GM12878 (cell line): Measurements from ENCODE around the gene ANXA9. TPM values are rescaled to one million over a fixed set of nuclear protein-coding genes. Genes with fewer than 3 reads are reported as not detected.

ENCODE experiments used
- FOXK2 ChIP-seq: fragments of 450-650 bp; IDR thresholded peaks from 2 replicates; pipeline ENCODE4 v1.6.1; 2017; ENCODE audit warnings: mild to moderate bottlenecking, moderate library complexity
- GABPA ChIP-seq: IDR thresholded peaks from 2 replicates; pipeline ENCODE4 v1.6.1; 2014; ENCODE audit warnings: antibody characterized with exemption, low read depth, mild to moderate bottlenecking, inconsistent platforms
- JUNB ChIP-seq: IDR thresholded peaks from 2 replicates; pipeline ENCODE4 v1.6.1; 2016; ENCODE audit warnings: antibody characterized with exemption, mild to moderate bottlenecking
- MTA2 ChIP-seq: fragments of 450-650 bp; IDR thresholded peaks from 2 replicates; pipeline ENCODE4 v1.6.1; 2016; ENCODE audit warnings: low read depth, mild to moderate bottlenecking, moderate library complexity
- PKNOX1 ChIP-seq: fragments of 450-650 bp; IDR thresholded peaks from 2 replicates; pipeline ENCODE4 v1.6.1; 2016; ENCODE audit warnings: mild to moderate bottlenecking
- SIX5 ChIP-seq: IDR thresholded peaks from 2 replicates; pipeline ENCODE4 v1.6.1; 2011; ENCODE audit warnings: mild to moderate bottlenecking, low read depth, low read length, moderate library complexity; ENCODE audit not compliant: severe bottlenecking
- SMAD1 ChIP-seq: fragments of 450-650 bp; IDR thresholded peaks from 2 replicates; pipeline ENCODE4 v1.6.1; 2018; ENCODE audit warnings: mild to moderate bottlenecking, low read depth; ENCODE audit not compliant: partially characterized antibody
- SPI1 ChIP-seq: IDR thresholded peaks from 2 replicates; pipeline ENCODE4 v1.6.1; 2011; ENCODE audit warnings: low read depth, mild to moderate bottlenecking, low read length, moderate library complexity, borderline replicate concordance; ENCODE audit not compliant: insufficient read depth
- SREBF1 ChIP-seq: IDR thresholded peaks from 2 replicates; pipeline ENCODE4 v1.6.1; 2012; ENCODE audit warnings: mild to moderate bottlenecking, low read length
- TBL1XR1 ChIP-seq: IDR thresholded peaks from 2 replicates; pipeline ENCODE4 v1.6.1; 2012; ENCODE audit warnings: low read depth, low read length, improper control_type of control experiment
- ZNF207 ChIP-seq: fragments of 450-650 bp; IDR thresholded peaks from 2 replicates; pipeline ENCODE4 v1.6.1; 2014; ENCODE audit warnings: antibody characterized with exemption, mild to moderate bottlenecking, borderline replicate concordance
- ZNF384 ChIP-seq: IDR thresholded peaks from 2 replicates; pipeline ENCODE4 v1.6.1; 2012; ENCODE audit warnings: low read depth, mild to moderate bottlenecking, low read length, improper control_type of control experiment, borderline replicate concordance
- polyA plus RNA-seq, 11 experiments: library from polyadenylated mRNA; depleted of rRNA in 4 of 11; unstranded in 6 of 11; stranded (reverse) in 5 of 11; fragments of >200 nt; fragmentation: Nextera tagmentation in 4 of 11; fragmentation: Illumina TruSeq in 1 of 11; extraction: Ambion mirVana in 4 of 11; extraction: Trizol in 1 of 11; gene quantifications; 1 replicate in 1 of 11; 2 replicates in 10 of 11; pipeline versions ENCODE4 v1.2.1 to v1.2.3, GENCODE V29; 2011 to 2016; ENCODE audit warnings: inconsistent platforms in 2 of 11, missing spikeins in 2 of 11, low read depth in 1 of 11
- total RNA-seq, 4 experiments: library from RNA; depleted of rRNA in 3 of 4; stranded (reverse); fragments of >200 nt in 3 of 4; fragmentation: Illumina TruSeq in 1 of 4; extraction: Trizol in 1 of 4; gene quantifications; 2 replicates each; pipeline versions ENCODE4 v1.2.1 to v1.2.3, GENCODE V29; 2013 to 2021

ANXA9 gene
- total and polyA plus RNA-seq, 10 of the 15 experiments (the other 5 are each of a cell fraction or from before 2014, with no cell fraction given): 0.04 to 0.43 (median 0.18) TPM; not detected in 4

GRCh38 chr1:151008244-151009205, 26.4 kb downstream of the ANXA9 start, which contains the start of gene PRUNE1 (continued):
- TF ChIP-seq ZNF207: 0 out of 2 replicates have a peak, but pooled peaks have one; percentile 67
- peak; percentile 66; the same call in 1 of the 2 replicates for TF ChIP-seq SPI1
- 0 out of 2 replicates have a peak, but pooled peaks have one; percentile 9 for TF ChIP-seq MTA2
- no peak for TF ChIP-seq SMAD1
- peak; percentile 27; the same call in 1 of the 2 replicates for TF ChIP-seq SREBF1
- peak; percentile 83 for TF ChIP-seq SIX5
- no peak for TF ChIP-seq TBL1XR1
- no peak for TF ChIP-seq FOXK2
- no peak for TF ChIP-seq ZNF384
- peak; percentile 78 for TF ChIP-seq GABPA
- TF ChIP-seq PKNOX1: no peak
- no peak for TF ChIP-seq JUNB
- TF ChIP-seq, all 136 proteins: peak for 41
